SU-DHL-6 (cell line): Measurements from ENCODE around the gene ZMIZ1.

Experiments
- H2AFZ ChIP-seq: fragments of 200-600 bp; sonication (generic); 2 replicates; pipeline ENCODE4 v1.6.1; 2014; ENCODE audit warnings: low read depth, mild to moderate bottlenecking, moderate library complexity, mixed read lengths, antibody characterized with exemption, low read length; ENCODE audit not compliant: severe bottlenecking
- H3F3A ChIP-seq: fragments of 200-600 bp; shearing (Covaris generic); 2 replicates; pipeline ENCODE4 v1.6.0; 2016; ENCODE audit warnings: antibody characterized with exemption, mild to moderate bottlenecking; ENCODE audit not compliant: insufficient read depth
- H3K27ac ChIP-seq: fragments of 200-600 bp; sonication (generic); 2 replicates; pipeline ENCODE4 v1.5.1; 2016; ENCODE audit warnings: low read depth, mild to moderate bottlenecking, low read length, moderate library complexity, mixed read lengths
- H3K27me3 ChIP-seq: fragments of 200-600 bp; sonication (generic), shearing (Covaris generic); 2 replicates; pipeline ENCODE4 v1.6.0; 2014; ENCODE audit warnings: mild to moderate bottlenecking, low read length
- H3K36me3 ChIP-seq: fragments of 200-600 bp; sonication (generic); 2 replicates; pipeline ENCODE4 v1.6.1; 2014; ENCODE audit warnings: mild to moderate bottlenecking, low read length, mixed read lengths
- H3K4me2 ChIP-seq: fragments of 300-600, 200-600 bp; shearing (Covaris generic), sonication (generic); 2 replicates; pipeline ENCODE4 v1.6.0; 2014; ENCODE audit warnings: low read length, low read depth, mild to moderate bottlenecking; ENCODE audit not compliant: poor library complexity, severe bottlenecking
- H3K4me3 ChIP-seq: fragments of 200-600 bp; sonication (generic); 2 replicates; pipeline ENCODE4 v1.5.1; 2014; ENCODE audit warnings: antibody characterized with exemption, low read length, mild to moderate bottlenecking, mixed read lengths; ENCODE audit not compliant: insufficient read depth, poor library complexity, severe bottlenecking
- H3K79me2 ChIP-seq: fragments of 200-600 bp; sonication (generic); 2 replicates; pipeline ENCODE4 v1.6.1; 2014; ENCODE audit warnings: mild to moderate bottlenecking, low read length, moderate library complexity; ENCODE audit not compliant: insufficient read depth
- H3K9ac ChIP-seq: fragments of 200-600 bp; sonication (generic); 2 replicates; pipeline ENCODE4 v1.7.0; 2014; ENCODE audit warnings: mild to moderate bottlenecking, low read length
- H3K9me2 ChIP-seq: fragments of 200-600 bp; sonication (generic); replicated peaks from 2 replicates; pipeline ENCODE4 v1.6.1; 2014; ENCODE audit warnings: low read length; ENCODE audit not compliant: insufficient read depth
- H3K9me3 ChIP-seq: fragments of 200-600 bp; sonication (generic); 2 replicates; pipeline ENCODE4 v1.6.1; 2014; ENCODE audit warnings: low read length, mixed read lengths; ENCODE audit not compliant: insufficient read depth
- H4K20me1 ChIP-seq: fragments of 200-600 bp; sonication (generic); 2 replicates; pipeline ENCODE4 v1.6.1; 2014; ENCODE audit warnings: low read depth, mild to moderate bottlenecking, antibody characterized with exemption, low read length, moderate library complexity, mixed read lengths
- EZH2phosphoT487 ChIP-seq: fragments of 200-600 bp; sonication (generic), shearing (Covaris generic); conservative IDR thresholded peaks from 2 replicates; pipeline ENCODE4 v1.6.1; 2018; ENCODE audit warnings: mild to moderate bottlenecking, antibody characterized with exemption, low read length, moderate library complexity, mixed read lengths
- TF ChIP-seq, protein P1 (sequence below): fragments of 200-600 bp; sonication (generic); IDR thresholded peaks from one replicate; pipeline ENCODE4 v1.5.1; 2017; ENCODE audit warnings: antibody characterized with exemption, mild to moderate bottlenecking, low read length, moderate library complexity; ENCODE audit not compliant: insufficient read depth, poor library complexity, severe bottlenecking

The ZMIZ1 gene

DNA sequence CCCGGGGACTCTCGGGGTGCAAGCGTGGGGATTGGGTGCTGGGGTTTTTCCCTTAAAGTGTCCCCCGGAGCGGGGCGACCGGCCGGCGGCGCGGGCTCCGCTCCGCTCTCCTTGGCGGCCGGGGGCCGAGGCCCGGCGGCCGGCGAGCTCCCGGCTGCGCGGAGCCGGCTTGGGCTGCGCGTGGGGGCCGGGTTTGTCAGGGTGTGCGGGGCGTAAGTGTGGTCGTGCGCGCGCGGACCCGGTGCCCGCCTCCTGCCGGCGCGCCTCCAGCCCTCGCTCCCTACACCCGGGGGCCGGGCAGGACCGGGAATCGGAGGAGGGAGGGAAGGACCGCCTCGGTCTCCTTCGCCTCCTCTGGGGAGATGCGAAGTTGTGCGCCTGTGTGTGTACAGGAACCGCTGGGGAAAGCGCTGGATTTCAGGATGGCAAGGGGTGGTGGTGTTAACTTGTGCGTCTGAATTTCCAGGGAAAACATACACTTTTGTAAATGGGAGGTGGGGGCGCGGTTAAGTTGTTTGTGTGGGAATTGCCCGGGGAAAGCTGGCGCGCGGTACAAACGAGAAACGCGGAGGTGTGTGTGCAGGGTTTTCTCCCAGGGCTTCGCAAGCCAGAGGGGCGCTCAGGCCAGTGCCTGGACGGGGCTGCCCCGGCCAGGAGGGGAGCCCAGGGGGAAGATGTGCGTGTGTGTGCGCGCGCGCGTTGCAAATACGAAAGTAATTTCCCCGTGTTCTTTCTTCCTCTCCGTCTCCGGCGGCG is 737 bp downstream of the ZMIZ1 start:
- H3K79me2 ChIP-seq: no peaks in the 10 kb centered on the region
- H3K36me3 ChIP-seq: no peaks in the 10 kb centered on the region
- H3K9me3 ChIP-seq: no peaks in the 10 kb centered on the region
- peak overlapping the region; percentile 78 for H3K4me2 ChIP-seq
- no peaks in the 10 kb centered on the region for H4K20me1 ChIP-seq
- no peak overlapping the region for H2AFZ ChIP-seq
- peak overlapping the region; percentile 55 for H3K4me3 ChIP-seq
- no peaks in the 10 kb centered on the region for H3F3A ChIP-seq
- H3K27me3 ChIP-seq: no peaks in the 10 kb centered on the region
- no peaks in the 10 kb centered on the region for H3K9me2 ChIP-seq
- peak overlapping the region; percentile 54; the same call in 1 of the 2 replicates for H3K27ac ChIP-seq
- H3K9ac ChIP-seq: peak overlapping the region; percentile 36
- TF ChIP-seq, protein P1, sequence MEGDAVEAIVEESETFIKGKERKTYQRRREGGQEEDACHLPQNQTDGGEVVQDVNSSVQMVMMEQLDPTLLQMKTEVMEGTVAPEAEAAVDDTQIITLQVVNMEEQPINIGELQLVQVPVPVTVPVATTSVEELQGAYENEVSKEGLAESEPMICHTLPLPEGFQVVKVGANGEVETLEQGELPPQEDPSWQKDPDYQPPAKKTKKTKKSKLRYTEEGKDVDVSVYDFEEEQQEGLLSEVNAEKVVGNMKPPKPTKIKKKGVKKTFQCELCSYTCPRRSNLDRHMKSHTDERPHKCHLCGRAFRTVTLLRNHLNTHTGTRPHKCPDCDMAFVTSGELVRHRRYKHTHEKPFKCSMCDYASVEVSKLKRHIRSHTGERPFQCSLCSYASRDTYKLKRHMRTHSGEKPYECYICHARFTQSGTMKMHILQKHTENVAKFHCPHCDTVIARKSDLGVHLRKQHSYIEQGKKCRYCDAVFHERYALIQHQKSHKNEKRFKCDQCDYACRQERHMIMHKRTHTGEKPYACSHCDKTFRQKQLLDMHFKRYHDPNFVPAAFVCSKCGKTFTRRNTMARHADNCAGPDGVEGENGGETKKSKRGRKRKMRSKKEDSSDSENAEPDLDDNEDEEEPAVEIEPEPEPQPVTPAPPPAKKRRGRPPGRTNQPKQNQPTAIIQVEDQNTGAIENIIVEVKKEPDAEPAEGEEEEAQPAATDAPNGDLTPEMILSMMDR: no peak
- no peak for TF ChIP-seq EZH2phosphoT487

DNA sequence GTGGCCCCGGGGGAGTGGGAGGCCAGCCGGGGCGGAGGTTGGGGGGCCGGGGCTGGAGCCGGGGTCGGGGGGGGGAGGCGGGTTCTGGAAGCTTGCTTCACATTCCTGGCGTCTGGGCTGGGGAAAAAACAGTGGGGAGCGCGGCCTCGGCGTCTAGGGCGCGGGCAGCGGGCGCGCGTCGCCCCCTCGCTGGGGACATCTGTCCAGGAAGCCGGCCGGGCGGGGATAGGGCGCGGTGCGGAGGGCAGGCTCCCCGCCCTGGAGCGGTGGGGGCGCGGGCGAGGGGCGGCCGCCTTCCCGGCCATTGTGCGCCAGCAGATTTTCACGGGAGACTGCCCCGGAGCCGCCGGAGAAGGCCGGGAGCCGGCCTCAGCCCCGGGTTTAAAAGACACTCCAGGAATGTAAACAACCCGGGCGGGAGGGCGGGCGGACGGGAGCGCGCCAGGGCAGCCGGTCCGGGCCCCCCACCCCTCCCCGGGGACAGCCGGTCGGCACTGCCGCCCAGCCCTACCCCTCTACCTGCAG is 1.4 kb downstream of the ZMIZ1 start:
- Histone ChIP-seq H3K27me3 (no peaks in the 10 kb centered on the region), H3K4me2 (peak overlapping the region; percentile 78), H4K20me1 (no peaks in the 10 kb centered on the region), H2AFZ (no peak overlapping the region), H3K27ac (no peak overlapping the region), H3K9ac (no peak overlapping the region), H3K9me2 (no peaks in the 10 kb centered on the region), H3K36me3 (no peaks in the 10 kb centered on the region), H3K9me3 (no peaks in the 10 kb centered on the region), H3K79me2 (no peaks in the 10 kb centered on the region), H3K4me3 (peak overlapping the region; percentile 55), H3F3A (no peaks in the 10 kb centered on the region)
- TF ChIP-seq, protein P1: no peak
- no peak for TF ChIP-seq EZH2phosphoT487

DNA sequence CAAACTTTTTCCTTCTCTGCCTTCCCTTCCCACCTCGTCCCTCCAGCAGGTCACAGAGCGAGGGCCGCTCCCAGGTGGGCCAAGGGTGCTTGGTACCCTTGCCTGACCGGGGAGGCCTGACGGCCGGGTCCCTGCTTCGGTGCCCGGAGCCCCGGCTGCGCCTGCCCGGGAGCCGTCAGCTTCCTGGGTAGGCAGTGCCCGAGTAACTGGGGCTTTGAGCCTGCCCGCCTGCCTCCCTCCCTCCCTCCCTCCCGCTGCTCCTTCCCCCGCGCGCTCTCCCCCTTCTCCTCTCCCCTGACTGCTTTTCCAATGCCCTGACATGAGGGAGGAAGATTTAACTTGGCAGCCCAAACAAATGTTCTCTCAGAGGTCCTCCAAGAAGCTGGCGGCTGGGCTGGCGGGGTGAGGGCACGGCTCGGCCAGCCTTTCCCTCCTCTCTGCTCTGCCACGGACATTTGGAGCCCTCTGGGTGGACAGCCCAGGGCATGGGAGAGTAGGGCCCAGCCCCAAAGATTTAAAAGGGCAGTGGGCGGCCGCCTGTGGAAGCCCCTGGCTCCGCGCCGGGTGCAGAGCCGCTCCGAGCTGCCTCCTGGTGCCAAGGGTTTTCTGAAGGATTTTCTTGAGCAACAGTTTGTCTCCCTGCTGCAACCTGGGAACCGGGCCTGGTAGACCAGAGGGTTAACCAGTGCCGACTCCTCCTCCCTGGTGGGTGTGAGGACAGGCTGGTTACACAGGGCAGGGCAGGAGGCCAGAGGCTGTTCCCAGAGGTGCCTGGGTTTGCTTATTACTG is 2.0 kb downstream of the ZMIZ1 start:
- H3K4me3 ChIP-seq: no peak overlapping the region
- no peaks in the 10 kb centered on the region for H3K36me3 ChIP-seq
- no peak overlapping the region for H2AFZ ChIP-seq
- H3K4me2 ChIP-seq: no peak overlapping the region
- TF ChIP-seq, protein P1: no peak
- no peak for TF ChIP-seq EZH2phosphoT487
- H3K79me2 ChIP-seq: no peaks in the 10 kb centered on the region
- no peaks in the 10 kb centered on the region for H3F3A ChIP-seq
- H3K9me2 ChIP-seq: no peaks in the 10 kb centered on the region
- no peaks in the 10 kb centered on the region for H4K20me1 ChIP-seq
- no peak overlapping the region for H3K9ac ChIP-seq
- no peaks in the 10 kb centered on the region for H3K9me3 ChIP-seq
- no peak overlapping the region for H3K27ac ChIP-seq
- no peaks in the 10 kb centered on the region for H3K27me3 ChIP-seq
